Urinary bladder (tissue), 4 donors: Measurements from ENCODE around the gene NKAIN4. TPM values are rescaled to one million over a fixed set of nuclear protein-coding genes. Genes with fewer than 3 reads are reported as not detected.

ENCODE experiments used
- DNase-seq: peaks from one replicate; pipeline ENCODE4 v3.0.0-alpha.2; 2015; ENCODE audit errors: extremely low spot score
- H3K27ac ChIP-seq: one replicate; pipeline ENCODE4 v1.5.1; 2013; ENCODE audit warnings: low read depth, mild to moderate bottlenecking, moderate library complexity
- H3K36me3 ChIP-seq: one replicate; pipeline ENCODE4 v1.6.1; 2013; ENCODE audit warnings: mild to moderate bottlenecking, moderate library complexity; ENCODE audit not compliant: insufficient read depth
- H3K4me1 ChIP-seq: one replicate; pipeline ENCODE4 v1.6.1; 2013; ENCODE audit warnings: mild to moderate bottlenecking, moderate library complexity; ENCODE audit not compliant: insufficient read depth
- H3K4me3 ChIP-seq: one replicate; pipeline ENCODE4 v1.5.1; 2013; ENCODE audit warnings: low read depth, low read length
- WGBS: extraction: QIAGEN DNeasy Blood & Tissue Kit; methylation state at CpG from one replicate; pipeline ENCODE4 v1.1.7; 2013; 5-methylcytosine and 5-hydroxymethylcytosine counted together
- polyA plus RNA-seq: library from polyadenylated mRNA; stranded (reverse); fragments of 200-250 nt; gene quantifications from one replicate; pipeline ENCODE4 v1.2.3, GENCODE V29; 2013
- total RNA-seq: library from RNA; depleted of rRNA; stranded (reverse); fragments of >200 nt; gene quantifications from one replicate; pipeline ENCODE4 v1.2.3, GENCODE V29; 2014
- donor health status: healthy with polysubstance abuse.
- donor health status: healthy.

NKAIN4 gene
- total RNA-seq, result 4.0 TPM
- polyA plus RNA-seq, result 0.23 TPM

DNA sequence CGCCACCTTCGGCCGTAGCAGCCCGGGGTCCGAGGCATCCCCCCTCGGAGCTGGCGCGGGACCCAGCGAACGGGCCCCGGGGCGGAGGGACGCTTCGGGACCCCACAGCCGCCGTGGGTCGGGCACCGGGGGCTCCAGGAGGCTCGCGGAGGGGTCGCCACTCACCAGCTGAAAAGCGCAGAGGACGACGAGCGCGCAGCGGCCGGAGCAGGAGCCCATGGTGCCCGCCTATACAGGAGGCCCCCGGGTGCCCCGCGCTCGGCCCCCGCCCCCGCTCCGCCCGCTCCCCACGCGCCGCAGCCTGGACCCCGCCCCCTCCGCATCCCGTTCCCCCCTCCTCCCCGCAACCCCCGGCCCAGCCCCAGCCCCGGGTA, at the start of gene NKAIN4:
NKAIN4 (minus strand) TSS at position 232 of the 374 bp plus-strand sequence; CDS start at position 219, 13 bp downstream.
- no peak within 1 kb of the TSS for H3K27ac ChIP-seq
- peak within 1 kb of the TSS; percentile 34 for H3K4me3 ChIP-seq
- no peaks in the 10 kb centered on the region for H3K36me3 ChIP-seq
- peaks cover 3% of the 10 kb centered on the region for H3K4me1 ChIP-seq
- no peak for DNase-seq
- 1% methylated on average over 46 of the region's 46 CpGs for WGBS

DNA sequence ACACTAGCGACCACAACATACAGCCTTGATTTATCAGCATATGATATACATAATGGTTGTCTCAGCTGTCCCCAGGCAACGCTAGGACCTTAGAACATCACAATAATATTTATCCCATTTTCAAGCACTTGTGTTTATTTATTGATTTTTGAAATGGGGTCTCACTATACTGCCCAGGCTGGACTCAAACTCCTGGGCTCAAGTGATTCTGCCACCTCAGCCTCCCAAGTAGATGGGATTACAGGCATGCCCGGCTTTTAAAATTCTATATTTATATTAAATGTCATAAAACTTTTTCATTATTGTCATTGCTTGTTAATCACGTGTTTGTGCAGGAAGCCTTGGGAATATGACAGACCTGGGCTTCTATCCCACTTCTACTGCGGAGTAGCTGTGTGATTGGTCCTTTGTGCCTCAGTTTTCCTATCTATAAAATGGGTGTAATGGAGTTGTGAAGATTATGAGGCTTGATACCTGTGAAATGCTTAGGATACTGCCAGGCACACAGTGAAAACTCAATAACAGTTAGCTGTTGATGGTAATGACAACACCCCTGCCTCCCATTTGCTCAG, 48.9 kb upstream of the NKAIN4 start:
- Histone ChIP-seq H3K36me3 (no peaks in the 10 kb centered on the region), H3K27ac (no peak overlapping the region), H3K4me1 (no peaks in the 10 kb centered on the region), H3K4me3 (no peak overlapping the region)
- WGBS, result 43% methylated on average over 5 of the region's 5 CpGs
- DNase-seq, result no peak

GRCh38 chr20:63301671-63302070, 47.4 kb upstream of the NKAIN4 start:
- DNase-seq, result no peak
- H3K4me1 ChIP-seq, result no peaks in the 10 kb centered on the region
- H3K36me3 ChIP-seq, result no peaks in the 10 kb centered on the region
- WGBS, result 96% methylated on average over 1 of the region's 1 CpG
- no peak overlapping the region for H3K27ac ChIP-seq
- no peak overlapping the region for H3K4me3 ChIP-seq

DNA sequence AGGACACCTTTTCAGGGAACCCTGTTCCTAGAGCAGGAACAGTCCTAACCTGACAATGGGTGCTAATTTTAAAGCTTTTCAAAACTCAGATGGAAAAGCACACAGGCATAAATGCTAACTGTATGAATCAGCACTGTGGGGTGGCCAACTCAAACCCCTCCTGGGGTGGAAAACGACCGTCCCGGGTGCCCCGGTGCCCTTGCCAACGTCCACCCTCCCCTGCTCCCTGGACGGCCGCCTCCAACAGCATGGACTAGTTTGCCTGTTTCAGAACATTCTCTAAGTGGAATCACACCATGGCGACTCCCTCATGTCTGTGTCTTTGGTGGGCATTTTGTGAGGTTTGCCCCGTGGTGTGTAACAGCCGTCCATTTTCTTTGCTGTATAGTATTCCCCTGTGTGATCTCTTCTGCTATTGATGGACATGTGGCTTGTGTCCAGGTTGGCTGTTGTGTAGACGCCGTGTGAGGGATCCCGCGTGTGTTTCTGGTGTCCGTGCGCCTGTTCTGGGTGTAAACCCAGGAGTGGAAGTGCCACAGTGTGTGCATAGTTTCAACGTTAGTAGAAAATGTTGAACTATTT, 44.6 kb upstream of the NKAIN4 start:
- Histone ChIP-seq H3K4me3 (no peak overlapping the region), H3K4me1 (no peaks in the 10 kb centered on the region), H3K36me3 (no peaks in the 10 kb centered on the region), H3K27ac (no peak overlapping the region)
- DNase-seq, result no peak
- WGBS, result 87% methylated on average over 17 of the region's 17 CpGs

GRCh38 chr20:63297796-63298572, 43.7 kb upstream of the NKAIN4 start:
- WGBS, result 85% methylated on average over 16 of the region's 16 CpGs
- DNase-seq, result no peak
- H3K27ac ChIP-seq, result no peak overlapping the region
- no peaks in the 10 kb centered on the region for H3K36me3 ChIP-seq
- H3K4me3 ChIP-seq, result no peak overlapping the region
- no peaks in the 10 kb centered on the region for H3K4me1 ChIP-seq

GRCh38 chr20:63297371-63297781, 43.1 kb upstream of the NKAIN4 start:
- DNase-seq, result no peak
- Histone ChIP-seq H3K27ac (no peak overlapping the region), H3K4me1 (no peaks in the 10 kb centered on the region), H3K4me3 (no peak overlapping the region), H3K36me3 (no peaks in the 10 kb centered on the region)
- 33% methylated on average over 11 of the region's 11 CpGs for WGBS

- DNase-seq, result no peak
- Histone ChIP-seq H3K4me1 (no peaks in the 10 kb centered on the region), H3K4me3 (no peak overlapping the region), H3K27ac (no peak overlapping the region), H3K36me3 (no peaks in the 10 kb centered on the region)
- 26% methylated on average over 18 of the region's 18 CpGs for WGBS
These were observed 42.5 kb upstream of the NKAIN4 start for GRCh38 chr20:63296531-63297299.

GRCh38 chr20:63295846-63296245, 41.6 kb upstream of the NKAIN4 start:
- no peaks in the 10 kb centered on the region for H3K36me3 ChIP-seq
- no peak overlapping the region for H3K4me3 ChIP-seq
- WGBS, result 23% methylated on average over 20 of the region's 20 CpGs
- no peak overlapping the region for H3K27ac ChIP-seq
- no peaks in the 10 kb centered on the region for H3K4me1 ChIP-seq
- no peak for DNase-seq

- Histone ChIP-seq H3K36me3 (no peaks in the 10 kb centered on the region), H3K4me1 (no peaks in the 10 kb centered on the region), H3K27ac (no peak overlapping the region), H3K4me3 (no peak overlapping the region)
- no peak for DNase-seq
- 31% methylated on average over 17 of the region's 17 CpGs for WGBS
These were observed 41.2 kb upstream of the NKAIN4 start for GRCh38 chr20:63295422-63295821.

DNA sequence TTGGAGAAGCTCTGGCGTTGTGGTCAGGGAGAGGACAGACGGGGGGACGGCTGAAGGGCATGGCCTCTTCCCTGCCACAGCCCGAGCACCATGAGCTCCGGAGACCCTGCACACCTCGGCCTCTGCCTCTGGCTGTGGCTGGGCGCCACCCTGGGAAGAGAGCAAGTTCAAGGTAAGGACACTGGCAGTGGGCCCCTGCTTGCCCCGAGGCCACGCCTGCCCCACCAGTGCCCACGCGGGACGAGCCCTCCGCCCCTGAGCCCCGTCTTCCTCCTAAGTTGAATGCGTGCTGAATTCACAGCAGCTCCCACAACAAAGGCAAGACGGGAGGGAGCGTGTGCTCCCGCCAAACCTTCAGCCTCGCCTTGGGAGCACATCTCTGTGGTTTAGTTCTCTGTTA, 40.8 kb upstream of the NKAIN4 start:
- Histone ChIP-seq H3K27ac (no peak overlapping the region), H3K4me1 (no peaks in the 10 kb centered on the region), H3K36me3 (no peaks in the 10 kb centered on the region), H3K4me3 (no peak overlapping the region)
- DNase-seq, result no peak
- WGBS, result 39% methylated on average over 19 of the region's 19 CpGs

DNA sequence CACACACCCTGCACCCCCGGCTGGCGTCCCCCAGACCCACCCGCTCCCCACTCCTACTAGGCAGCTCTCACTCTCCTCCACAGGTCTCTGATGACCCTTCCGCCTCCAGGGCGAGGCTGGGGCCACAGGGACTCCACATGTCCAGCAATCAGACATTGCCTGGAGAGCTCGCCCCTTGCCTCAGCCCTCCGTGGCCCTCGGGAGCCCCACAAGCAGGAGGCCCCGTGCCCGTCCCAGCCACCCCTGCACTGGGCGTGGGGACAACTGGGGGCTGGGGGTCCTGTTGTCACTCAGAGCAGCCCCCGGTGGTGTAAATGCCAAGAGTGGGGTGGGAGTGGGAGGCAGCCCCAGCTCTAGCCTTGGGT, 40.3 kb upstream of the NKAIN4 start:
- no peak overlapping the region for H3K4me3 ChIP-seq
- no peak for DNase-seq
- WGBS, result 81% methylated on average over 12 of the region's 12 CpGs
- no peak overlapping the region for H3K27ac ChIP-seq
- H3K36me3 ChIP-seq, result no peaks in the 10 kb centered on the region
- H3K4me1 ChIP-seq, result no peaks in the 10 kb centered on the region

DNA sequence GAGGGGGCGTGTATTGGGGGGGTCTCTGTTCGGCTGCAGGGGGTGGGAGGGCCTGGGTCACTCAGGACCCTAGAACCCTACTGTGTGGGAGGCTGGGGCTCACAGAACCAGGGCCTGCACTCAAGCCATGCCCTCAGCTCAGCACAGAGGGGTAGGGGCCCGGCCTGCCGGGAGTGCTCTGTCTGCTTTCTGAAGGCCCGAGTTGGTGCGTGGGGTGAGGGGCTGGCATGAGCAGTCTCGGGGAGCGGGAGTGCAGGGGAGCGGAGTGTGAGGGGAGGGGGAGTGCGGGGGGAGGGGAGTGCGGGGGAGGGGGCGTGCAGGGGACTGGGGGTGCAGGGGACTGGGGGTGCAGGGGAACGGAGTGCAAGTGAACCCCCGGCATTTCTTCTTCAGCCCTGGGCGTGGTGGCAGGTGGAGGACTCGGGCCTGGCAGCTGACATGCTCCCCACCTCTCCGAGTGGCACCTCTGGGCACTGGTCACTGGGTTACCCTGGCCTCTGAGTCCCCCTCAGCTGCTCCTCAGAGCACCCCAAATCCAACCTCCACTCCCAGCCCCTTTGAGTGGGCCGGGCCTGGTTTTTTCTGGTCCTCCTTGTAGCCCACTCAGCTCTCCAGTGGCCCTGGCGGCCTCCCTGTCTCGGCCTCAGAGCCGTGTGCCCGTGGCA, 39.7 kb upstream of the NKAIN4 start:
- Histone ChIP-seq H3K27ac (no peak overlapping the region), H3K4me1 (no peaks in the 10 kb centered on the region), H3K36me3 (no peaks in the 10 kb centered on the region), H3K4me3 (no peak overlapping the region)
- WGBS, result 49% methylated on average over 21 of the region's 22 CpGs
- DNase-seq, result no peak

DNA sequence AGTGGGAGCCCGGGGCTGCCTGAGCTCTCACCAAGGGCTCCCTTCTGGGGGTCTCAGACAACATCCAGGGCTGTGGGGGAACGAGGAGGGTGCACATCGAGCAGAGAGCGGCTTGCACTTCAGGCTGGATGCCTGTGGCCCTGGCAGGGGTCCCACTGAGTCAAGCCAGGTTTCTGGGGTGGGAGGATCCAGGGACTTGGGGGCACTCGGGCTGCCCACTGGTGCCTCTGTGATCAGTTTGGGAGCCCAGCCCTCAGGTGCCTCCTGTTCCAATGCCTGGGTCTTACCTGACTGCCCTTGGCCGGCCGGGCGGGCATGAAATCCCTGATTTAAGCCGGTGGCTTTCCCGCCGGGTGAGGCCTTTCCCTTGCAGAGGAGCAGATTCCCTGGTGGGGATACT, 39.2 kb upstream of the NKAIN4 start:
- no peaks in the 10 kb centered on the region for H3K4me1 ChIP-seq
- no peak overlapping the region for H3K27ac ChIP-seq
- H3K36me3 ChIP-seq, result peaks cover under 1% of the 10 kb centered on the region
- no peak for DNase-seq
- H3K4me3 ChIP-seq, result no peak overlapping the region
- WGBS, result 40% methylated on average over 11 of the region's 11 CpGs
